HL-60 (cell line): Measurements from ENCODE around the gene TMEM63B.
A peak's percentile ranks its signal among the peaks of the same experiment; 100 is the strongest.

Experiments used
- DNase-seq, 2 experiments: peaks; one replicate each; pipeline ENCODE4 v3.0.0-alpha.2; 2010 to 2020; ENCODE audit warnings: low read depth in 1 of 2, low spot score in 1 of 2
- H3K27ac ChIP-seq: fragments of 250-450 bp; sonication (Bioruptor Pico); replicated peaks from 2 replicates; pipeline ENCODE4 v1.5.1; 2020; ENCODE audit warnings: mild to moderate bottlenecking, moderate library complexity
- H3K27me3 ChIP-seq: fragments of 250-450 bp; sonication (Bioruptor Pico); 2 replicates; pipeline ENCODE4 v1.5.1; 2021; ENCODE audit warnings: mild to moderate bottlenecking, moderate library complexity; ENCODE audit not compliant: insufficient read depth, poor library complexity, severe bottlenecking
- H3K4me3 ChIP-seq: replicated peaks from 2 replicates; pipeline ENCODE4 v1.5.1; 2011; ENCODE audit warnings: mild to moderate bottlenecking, control low read depth, low read length; ENCODE audit not compliant: insufficient read depth
- GABPA ChIP-seq: IDR thresholded peaks from 2 replicates; pipeline ENCODE4 v1.6.1; 2012; ENCODE audit warnings: low read depth
- POLR2AphosphoS5 ChIP-seq: IDR thresholded peaks from 2 replicates; pipeline ENCODE4 v1.6.1; 2012; ENCODE audit warnings: low read depth
- SPI1 ChIP-seq: IDR thresholded peaks from 2 replicates; pipeline ENCODE4 v1.6.1; 2012; ENCODE audit warnings: low read depth, mild to moderate bottlenecking, borderline replicate concordance
- TF ChIP-seq, protein P1 (sequence below): IDR thresholded peaks from one replicate; pipeline ENCODE4 v1.5.1; 2011; ENCODE audit warnings: low read length, control low read depth, inconsistent platforms; ENCODE audit not compliant: insufficient read depth
- TF ChIP-seq, protein P2 (sequence below): IDR thresholded peaks from 2 replicates; pipeline ENCODE4 v1.6.1; 2012; ENCODE audit warnings: low read depth; ENCODE audit not compliant: insufficient replicate concordance

Gene TMEM63B

DNA sequence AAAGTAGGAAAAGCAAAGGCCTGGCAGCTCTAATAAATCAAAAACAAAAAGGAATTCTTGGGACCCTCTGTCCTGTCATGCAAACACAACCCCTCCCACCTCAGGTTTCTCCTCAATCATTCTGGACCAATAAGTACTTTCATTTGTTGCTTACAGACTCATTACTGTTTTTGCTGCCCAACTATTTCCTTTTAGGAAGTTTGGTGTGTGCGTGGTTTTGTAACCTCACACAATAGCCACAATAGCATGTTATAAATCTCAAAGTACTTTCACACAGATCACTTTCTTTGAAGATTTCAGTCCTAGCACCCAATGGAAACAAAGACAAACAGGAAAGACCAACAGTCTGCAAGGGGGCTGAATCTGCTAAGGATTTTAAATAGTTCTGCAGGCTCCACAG is 4.6 kb upstream of the TMEM63B start:
- Histone ChIP-seq H3K27ac (0 out of 2 replicates have a peak overlapping the region, but pooled peaks have one; percentile 11), H3K4me3 (no peak overlapping the region), H3K27me3 (no peaks in the 10 kb centered on the region)
- DNase-seq, result no peak
- TF ChIP-seq, protein P1, sequence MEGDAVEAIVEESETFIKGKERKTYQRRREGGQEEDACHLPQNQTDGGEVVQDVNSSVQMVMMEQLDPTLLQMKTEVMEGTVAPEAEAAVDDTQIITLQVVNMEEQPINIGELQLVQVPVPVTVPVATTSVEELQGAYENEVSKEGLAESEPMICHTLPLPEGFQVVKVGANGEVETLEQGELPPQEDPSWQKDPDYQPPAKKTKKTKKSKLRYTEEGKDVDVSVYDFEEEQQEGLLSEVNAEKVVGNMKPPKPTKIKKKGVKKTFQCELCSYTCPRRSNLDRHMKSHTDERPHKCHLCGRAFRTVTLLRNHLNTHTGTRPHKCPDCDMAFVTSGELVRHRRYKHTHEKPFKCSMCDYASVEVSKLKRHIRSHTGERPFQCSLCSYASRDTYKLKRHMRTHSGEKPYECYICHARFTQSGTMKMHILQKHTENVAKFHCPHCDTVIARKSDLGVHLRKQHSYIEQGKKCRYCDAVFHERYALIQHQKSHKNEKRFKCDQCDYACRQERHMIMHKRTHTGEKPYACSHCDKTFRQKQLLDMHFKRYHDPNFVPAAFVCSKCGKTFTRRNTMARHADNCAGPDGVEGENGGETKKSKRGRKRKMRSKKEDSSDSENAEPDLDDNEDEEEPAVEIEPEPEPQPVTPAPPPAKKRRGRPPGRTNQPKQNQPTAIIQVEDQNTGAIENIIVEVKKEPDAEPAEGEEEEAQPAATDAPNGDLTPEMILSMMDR, result no peak
- TF ChIP-seq, protein P2, sequence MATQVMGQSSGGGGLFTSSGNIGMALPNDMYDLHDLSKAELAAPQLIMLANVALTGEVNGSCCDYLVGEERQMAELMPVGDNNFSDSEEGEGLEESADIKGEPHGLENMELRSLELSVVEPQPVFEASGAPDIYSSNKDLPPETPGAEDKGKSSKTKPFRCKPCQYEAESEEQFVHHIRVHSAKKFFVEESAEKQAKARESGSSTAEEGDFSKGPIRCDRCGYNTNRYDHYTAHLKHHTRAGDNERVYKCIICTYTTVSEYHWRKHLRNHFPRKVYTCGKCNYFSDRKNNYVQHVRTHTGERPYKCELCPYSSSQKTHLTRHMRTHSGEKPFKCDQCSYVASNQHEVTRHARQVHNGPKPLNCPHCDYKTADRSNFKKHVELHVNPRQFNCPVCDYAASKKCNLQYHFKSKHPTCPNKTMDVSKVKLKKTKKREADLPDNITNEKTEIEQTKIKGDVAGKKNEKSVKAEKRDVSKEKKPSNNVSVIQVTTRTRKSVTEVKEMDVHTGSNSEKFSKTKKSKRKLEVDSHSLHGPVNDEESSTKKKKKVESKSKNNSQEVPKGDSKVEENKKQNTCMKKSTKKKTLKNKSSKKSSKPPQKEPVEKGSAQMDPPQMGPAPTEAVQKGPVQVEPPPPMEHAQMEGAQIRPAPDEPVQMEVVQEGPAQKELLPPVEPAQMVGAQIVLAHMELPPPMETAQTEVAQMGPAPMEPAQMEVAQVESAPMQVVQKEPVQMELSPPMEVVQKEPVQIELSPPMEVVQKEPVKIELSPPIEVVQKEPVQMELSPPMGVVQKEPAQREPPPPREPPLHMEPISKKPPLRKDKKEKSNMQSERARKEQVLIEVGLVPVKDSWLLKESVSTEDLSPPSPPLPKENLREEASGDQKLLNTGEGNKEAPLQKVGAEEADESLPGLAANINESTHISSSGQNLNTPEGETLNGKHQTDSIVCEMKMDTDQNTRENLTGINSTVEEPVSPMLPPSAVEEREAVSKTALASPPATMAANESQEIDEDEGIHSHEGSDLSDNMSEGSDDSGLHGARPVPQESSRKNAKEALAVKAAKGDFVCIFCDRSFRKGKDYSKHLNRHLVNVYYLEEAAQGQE, result no peak
- TF ChIP-seq GABPA, result no peak
- TF ChIP-seq SPI1, result no peak
- no peak for TF ChIP-seq POLR2AphosphoS5

DNA sequence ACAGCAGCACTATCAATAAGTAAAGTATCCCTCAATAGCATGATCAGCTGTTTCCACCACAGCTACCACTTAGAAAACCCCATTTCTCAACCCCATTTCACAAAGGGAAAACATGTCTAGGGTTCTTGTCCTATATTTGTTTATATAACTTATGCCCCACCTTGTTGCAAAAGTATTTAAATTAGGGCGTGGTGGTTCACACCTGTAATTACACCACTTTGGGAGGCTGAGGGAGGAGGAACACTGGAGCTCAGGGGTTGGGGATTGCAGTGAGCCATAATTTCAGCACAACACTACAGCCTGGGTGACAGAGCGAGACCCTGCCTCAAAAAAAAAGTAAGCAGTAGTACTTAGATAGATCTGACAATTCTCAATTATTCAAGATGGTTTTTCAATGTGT is 3.8 kb upstream of the TMEM63B start:
- Histone ChIP-seq H3K27ac (no peak overlapping the region), H3K4me3 (no peak overlapping the region), H3K27me3 (no peaks in the 10 kb centered on the region)
- TF ChIP-seq POLR2AphosphoS5 (no peak), GABPA (no peak), SPI1 (no peak)
- TF ChIP-seq, protein P1, result no peak
- TF ChIP-seq, protein P2, result no peak
- DNase-seq, result no peak

DNA sequence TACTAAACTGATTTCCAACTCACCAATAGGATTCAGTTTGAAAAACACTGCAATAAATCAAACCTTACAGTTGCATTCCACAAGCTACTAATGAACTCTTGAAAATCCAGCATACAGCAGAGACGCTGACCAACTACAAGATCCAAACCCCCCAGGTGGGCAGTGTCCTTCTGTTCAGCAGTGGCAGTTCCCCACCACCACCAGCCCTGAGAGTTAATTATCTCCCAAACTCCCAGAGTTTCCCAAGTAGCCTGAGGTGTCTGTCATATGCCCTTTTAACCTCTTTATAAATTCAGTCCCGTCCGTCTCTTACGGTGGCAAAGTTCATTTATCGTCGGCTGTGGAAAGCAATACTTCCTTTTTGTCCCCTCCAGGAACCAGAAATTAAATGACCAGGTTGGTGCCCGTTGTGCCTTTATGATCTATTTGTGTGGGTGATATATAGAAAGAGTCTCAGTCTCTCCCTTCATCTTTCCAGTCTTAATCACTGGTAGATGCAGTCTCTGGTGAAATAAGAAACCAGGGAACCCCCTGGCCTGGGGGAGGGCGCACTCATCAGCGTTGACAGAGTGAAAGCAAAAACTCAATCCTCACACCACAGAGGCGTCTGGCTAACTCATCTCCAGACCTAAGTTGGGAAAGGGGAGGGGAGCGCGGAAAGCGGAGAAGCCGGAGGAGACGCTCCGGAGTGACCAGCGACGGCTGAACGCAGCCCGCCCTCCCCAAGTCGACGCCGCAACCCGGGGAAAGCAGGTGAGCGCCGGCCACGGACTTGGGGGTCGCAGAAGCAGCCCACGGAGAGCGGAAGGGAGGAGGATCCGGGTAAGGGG is 819 bp upstream of the TMEM63B start:
- Histone ChIP-seq H3K4me3 (peak overlapping the region; percentile 88), H3K27me3 (no peaks in the 10 kb centered on the region), H3K27ac (peak overlapping the region; percentile 82)
- TF ChIP-seq SPI1, result no peak
- peak; percentile 36 to 41 for DNase-seq

DNA sequence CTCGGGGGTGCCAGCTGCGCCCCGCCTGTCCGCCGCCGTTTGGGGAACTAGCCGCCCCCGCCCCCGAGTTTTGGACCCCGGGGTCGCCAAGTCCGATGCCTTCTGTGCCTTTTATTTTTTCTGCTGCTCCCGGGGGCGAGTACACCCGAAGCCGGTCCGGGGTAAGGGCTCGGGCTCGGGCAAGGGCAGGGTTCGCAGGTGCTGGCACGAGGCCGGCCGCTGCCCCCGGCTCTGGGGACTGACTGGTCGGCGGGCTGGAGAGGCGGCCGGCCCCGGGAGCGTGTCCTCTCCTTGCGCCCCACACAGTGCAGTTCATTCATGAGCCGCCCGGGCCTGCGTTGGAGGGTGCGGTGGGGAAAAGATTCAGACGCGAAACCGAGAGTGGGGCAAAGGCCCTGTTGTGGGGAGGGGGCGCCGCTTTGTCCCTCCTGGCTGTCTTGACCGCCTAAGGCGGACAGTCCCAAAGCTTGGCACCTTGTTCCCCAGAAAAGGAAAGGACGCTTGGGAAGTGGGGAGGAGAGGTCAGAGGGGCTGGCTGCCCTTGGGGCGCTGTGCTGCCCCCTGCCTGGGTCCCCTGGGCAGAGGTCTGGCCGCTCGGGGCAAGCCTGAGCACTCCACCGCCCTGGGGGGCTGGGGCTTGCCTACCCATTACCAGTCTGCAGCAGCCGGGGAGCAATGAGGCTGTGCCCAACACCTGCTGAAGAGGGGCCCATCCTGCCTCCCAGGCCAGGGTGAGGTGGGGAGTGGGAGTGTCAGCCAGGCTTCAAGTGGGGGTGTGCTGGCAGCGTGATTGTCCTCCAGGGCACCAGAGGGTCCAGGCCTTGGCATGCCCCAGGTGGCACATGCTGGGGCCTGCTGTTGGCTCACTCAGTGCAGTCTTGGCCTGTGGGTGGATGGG is 915 bp downstream of the TMEM63B start:
- Histone ChIP-seq H3K27ac (peak overlapping the region; percentile 67), H3K27me3 (no peaks in the 10 kb centered on the region), H3K4me3 (peak overlapping the region; percentile 77)
- DNase-seq, result no peak
- TF ChIP-seq POLR2AphosphoS5, result no peak
- TF ChIP-seq, protein P2, result no peak
- TF ChIP-seq SPI1, result no peak
- TF ChIP-seq GABPA, result no peak
- TF ChIP-seq, protein P1, result no peak
